WTC11 (cell line): ENCODE results near the gene MRNIP. TPM values are rescaled to one million over a fixed set of nuclear protein-coding genes. Genes with fewer than 3 reads are reported as not detected.

Experiments
- ATAC-seq: fragments of 200-7000 bp; cut with Tn5 transposase; 2 replicates; pipeline ENCODE4 v1.10.0; 2021; ENCODE audit warnings: mild to moderate bottlenecking, moderate library complexity
- CTCF ChIA-PET: fragments of 300-600 bp; sonication (Branson Sonifier 250); formaldehyde crosslinking; loops from one replicate; lab custom pipeline; 2021; ENCODE audit warnings: antibody characterized with exemption; lab: Charles Lee
- POLR2A ChIA-PET: fragments of 350-600 bp; sonication (Branson Sonifier 250); formaldehyde crosslinking; loops from one replicate; lab custom pipeline; 2021; ENCODE audit warnings: antibody characterized with exemption; lab: Charles Lee
- DNase-seq: peaks from one replicate; pipeline ENCODE4 v3.0.0; 2021; ENCODE audit warnings: low spot score
- H3K27ac Mint-ChIP-seq: 2 replicates; pipeline ENCODE4 v1.8.0; 2021; ENCODE audit warnings: mixed read lengths
- H3K27me3 Mint-ChIP-seq: 2 replicates; pipeline ENCODE4 v1.8.0; 2021; ENCODE audit warnings: low read depth, mild to moderate bottlenecking, moderate library complexity, mixed read lengths
- H3K36me3 Mint-ChIP-seq: 2 replicates; pipeline ENCODE4 v1.8.0; 2021; ENCODE audit warnings: mixed read lengths
- H3K4me1 Mint-ChIP-seq: 2 replicates; pipeline ENCODE4 v1.8.0; 2022; ENCODE audit warnings: mixed read lengths
- H3K4me3 Mint-ChIP-seq: 2 replicates; pipeline ENCODE4 v1.8.0; 2021; ENCODE audit warnings: mild to moderate bottlenecking, moderate library complexity, mixed read lengths
- H3K9me3 Mint-ChIP-seq: 2 replicates; pipeline ENCODE4 v1.8.0; 2021; ENCODE audit warnings: mixed read lengths
- AR ChIP-seq: fragments of 250-450 bp; sonication (Bioruptor Pico); IDR thresholded peaks from 2 replicates; pipeline ENCODE4 v1.9.0; 2021; ENCODE audit warnings: mild to moderate bottlenecking
- CDX4 ChIP-seq: fragments of 250-450 bp; sonication (Bioruptor Pico); IDR thresholded peaks from 2 replicates; pipeline ENCODE4 v1.9.0; 2021; ENCODE audit warnings: moderate library complexity, mild to moderate bottlenecking, inconsistent platforms, borderline replicate concordance
- E2F4 ChIP-seq: sonication (generic); formaldehyde crosslinking; IDR thresholded peaks from 2 replicates; pipeline ENCODE4 v1.8.1; 2022; ENCODE audit warnings: low read depth, mild to moderate bottlenecking, moderate library complexity, missing genetic modification reagents, borderline replicate concordance
- ESRRA ChIP-seq: sonication (generic); formaldehyde crosslinking; IDR thresholded peaks from 2 replicates; pipeline ENCODE4 v1.8.1; 2022; ENCODE audit warnings: mild to moderate bottlenecking, missing genetic modification reagents, borderline replicate concordance
- GTF2I ChIP-seq: fragments of 250-450 bp; sonication (Bioruptor Pico); conservative IDR thresholded peaks from 2 replicates; pipeline ENCODE4 v1.4.0; 2021; ENCODE audit warnings: mild to moderate bottlenecking
- JUN ChIP-seq: sonication (generic); formaldehyde crosslinking; IDR thresholded peaks from 2 replicates; pipeline ENCODE4 v1.8.0; 2023; ENCODE audit warnings: mild to moderate bottlenecking, missing genetic modification reagents
- NR3C1 ChIP-seq: sonication (generic); formaldehyde crosslinking; conservative IDR thresholded peaks from 2 replicates; pipeline ENCODE4 v1.8.1; 2023; ENCODE audit warnings: low read depth, mild to moderate bottlenecking, missing genetic modification reagents
- RELA ChIP-seq: sonication (generic); formaldehyde crosslinking; IDR thresholded peaks from 2 replicates; pipeline ENCODE4 v1.8.1; 2022; ENCODE audit warnings: missing genetic modification reagents, mild to moderate bottlenecking, borderline replicate concordance
- SMAD3 ChIP-seq: sonication (generic); formaldehyde crosslinking; IDR thresholded peaks from 2 replicates; pipeline ENCODE4 v1.8.0; 2022; ENCODE audit warnings: missing genetic modification reagents, mild to moderate bottlenecking, borderline replicate concordance
- ZNF121 ChIP-seq: sonication (generic); formaldehyde crosslinking; IDR thresholded peaks from 2 replicates; pipeline ENCODE4 v1.8.0; 2023; ENCODE audit warnings: missing genetic modification reagents
- ZNF232 ChIP-seq: sonication (generic); formaldehyde crosslinking; IDR thresholded peaks from 2 replicates; pipeline ENCODE4 v1.8.0; 2022; ENCODE audit warnings: mild to moderate bottlenecking, missing genetic modification reagents
- ZNF263 ChIP-seq: sonication (generic); formaldehyde crosslinking; IDR thresholded peaks from 2 replicates; pipeline ENCODE4 v1.8.1; 2022; ENCODE audit warnings: low read depth, mild to moderate bottlenecking, moderate library complexity, missing genetic modification reagents
- total RNA-seq: library from RNA; stranded (reverse); gene quantifications from 3 replicates; pipeline ENCODE4 v1.2.3, GENCODE V29; 2021
- TF ChIP-seq, protein P1 (sequence below): sonication (generic); formaldehyde crosslinking; conservative IDR thresholded peaks from 2 replicates; pipeline ENCODE4 v1.8.1; 2023; ENCODE audit warnings: mild to moderate bottlenecking, low read depth, missing genetic modification reagents, moderate library complexity
- TF ChIP-seq, protein P2 (sequence below): sonication (generic); formaldehyde crosslinking; IDR thresholded peaks from 2 replicates; pipeline ENCODE4 v1.8.1; 2023; ENCODE audit warnings: mild to moderate bottlenecking, missing genetic modification reagents, moderate library complexity

MRNIP gene
- total RNA-seq, 1 experiment from 2014 or later: 42.0 TPM

GRCh38 chr5:179885491-179886090 lies 27.0 kb upstream of the MRNIP start:
- H3K36me3 Mint-ChIP-seq: peaks cover 75% of the 10 kb centered on the region
- no peak overlapping the region for H3K4me3 Mint-ChIP-seq
- H3K27ac Mint-ChIP-seq: no peak overlapping the region
- no peaks in the 10 kb centered on the region for H3K4me1 Mint-ChIP-seq
- ATAC-seq: no peak
- H3K9me3 Mint-ChIP-seq: peaks cover 28% of the 10 kb centered on the region
- DNase-seq: no peak
- peaks cover 2% of the 10 kb centered on the region; the same call in 1 of the 2 replicates for H3K27me3 Mint-ChIP-seq
- TF ChIP-seq CDX4 (CRISPR knock-in tag) (no peak), E2F4 (CRISPR knock-in tag) (no peak), AR (CRISPR knock-in tag) (no peak), ZNF121 (CRISPR knock-in tag) (no peak), SMAD3 (CRISPR knock-in tag) (no peak), ZNF232 (CRISPR knock-in tag) (no peak), RELA (CRISPR knock-in tag) (no peak), JUN (CRISPR knock-in tag) (no peak), ESRRA (no peak), NR3C1 (no peak)
- TF ChIP-seq, protein P1, sequence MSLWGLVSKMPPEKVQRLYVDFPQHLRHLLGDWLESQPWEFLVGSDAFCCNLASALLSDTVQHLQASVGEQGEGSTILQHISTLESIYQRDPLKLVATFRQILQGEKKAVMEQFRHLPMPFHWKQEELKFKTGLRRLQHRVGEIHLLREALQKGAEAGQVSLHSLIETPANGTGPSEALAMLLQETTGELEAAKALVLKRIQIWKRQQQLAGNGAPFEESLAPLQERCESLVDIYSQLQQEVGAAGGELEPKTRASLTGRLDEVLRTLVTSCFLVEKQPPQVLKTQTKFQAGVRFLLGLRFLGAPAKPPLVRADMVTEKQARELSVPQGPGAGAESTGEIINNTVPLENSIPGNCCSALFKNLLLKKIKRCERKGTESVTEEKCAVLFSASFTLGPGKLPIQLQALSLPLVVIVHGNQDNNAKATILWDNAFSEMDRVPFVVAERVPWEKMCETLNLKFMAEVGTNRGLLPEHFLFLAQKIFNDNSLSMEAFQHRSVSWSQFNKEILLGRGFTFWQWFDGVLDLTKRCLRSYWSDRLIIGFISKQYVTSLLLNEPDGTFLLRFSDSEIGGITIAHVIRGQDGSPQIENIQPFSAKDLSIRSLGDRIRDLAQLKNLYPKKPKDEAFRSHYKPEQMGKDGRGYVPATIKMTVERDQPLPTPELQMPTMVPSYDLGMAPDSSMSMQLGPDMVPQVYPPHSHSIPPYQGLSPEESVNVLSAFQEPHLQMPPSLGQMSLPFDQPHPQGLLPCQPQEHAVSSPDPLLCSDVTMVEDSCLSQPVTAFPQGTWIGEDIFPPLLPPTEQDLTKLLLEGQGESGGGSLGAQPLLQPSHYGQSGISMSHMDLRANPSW (CRISPR knock-in tag): no peak
- ChIA-PET POLR2A (no interaction called here), CTCF (no interaction called here)

DNA sequence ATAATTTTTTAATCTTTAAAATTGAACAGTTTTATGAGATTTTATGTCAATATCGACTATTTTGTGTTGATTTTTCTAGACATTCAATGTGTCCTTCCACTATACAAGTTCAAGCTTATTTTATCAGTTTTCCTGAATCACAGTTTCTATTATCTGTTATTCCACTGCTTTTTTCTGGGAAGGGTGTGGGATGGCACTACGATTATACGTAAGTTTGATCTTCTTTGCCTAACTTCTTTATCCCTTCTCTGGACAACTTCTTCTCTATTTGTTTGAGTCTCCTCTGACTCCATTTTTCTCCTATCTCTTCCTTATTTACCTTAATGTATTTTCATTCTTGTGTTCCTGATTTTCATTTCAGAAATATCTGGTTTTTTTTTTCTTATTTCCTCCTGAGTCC lies 24.5 kb upstream of the MRNIP start:
- DNase-seq (no peak), ATAC-seq (no peak)
- peaks cover 61% of the 10 kb centered on the region for H3K36me3 Mint-ChIP-seq
- no peaks in the 10 kb centered on the region for H3K4me1 Mint-ChIP-seq
- no peak overlapping the region for H3K27ac Mint-ChIP-seq
- peaks cover 2% of the 10 kb centered on the region; the same call in 1 of the 2 replicates for H3K27me3 Mint-ChIP-seq
- ChIA-PET CTCF (no interaction called here), POLR2A (no interaction called here)
- no peak overlapping the region for H3K4me3 Mint-ChIP-seq
- TF ChIP-seq GTF2I (no peak), ZNF263 (CRISPR knock-in tag) (no peak)
- TF ChIP-seq, protein P2, sequence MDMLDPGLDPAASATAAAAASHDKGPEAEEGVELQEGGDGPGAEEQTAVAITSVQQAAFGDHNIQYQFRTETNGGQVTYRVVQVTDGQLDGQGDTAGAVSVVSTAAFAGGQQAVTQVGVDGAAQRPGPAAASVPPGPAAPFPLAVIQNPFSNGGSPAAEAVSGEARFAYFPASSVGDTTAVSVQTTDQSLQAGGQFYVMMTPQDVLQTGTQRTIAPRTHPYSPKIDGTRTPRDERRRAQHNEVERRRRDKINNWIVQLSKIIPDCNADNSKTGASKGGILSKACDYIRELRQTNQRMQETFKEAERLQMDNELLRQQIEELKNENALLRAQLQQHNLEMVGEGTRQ: no peak
- TF ChIP-seq, protein P1 (CRISPR knock-in tag): no peak
- H3K9me3 Mint-ChIP-seq: peaks cover 28% of the 10 kb centered on the region
